DMS 273 (cell line): ENCODE results near the gene ZCRB1.
"Not testable (repeated sequence)": the region's sequence is repeated elsewhere in the genome, so short reads cannot be mapped to it uniquely, and the experiment has no call there.

ENCODE experiments used
- DNase-seq: peaks from one replicate; lab custom pipeline; 2025; ENCODE audit not compliant: unreplicated experiment; lab: John Stamatoyannopoulos, UW

The ZCRB1 gene, protein sequence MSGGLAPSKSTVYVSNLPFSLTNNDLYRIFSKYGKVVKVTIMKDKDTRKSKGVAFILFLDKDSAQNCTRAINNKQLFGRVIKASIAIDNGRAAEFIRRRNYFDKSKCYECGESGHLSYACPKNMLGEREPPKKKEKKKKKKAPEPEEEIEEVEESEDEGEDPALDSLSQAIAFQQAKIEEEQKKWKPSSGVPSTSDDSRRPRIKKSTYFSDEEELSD

GRCh38 chr12:42325653-42326474 is at the start of gene ZCRB1, which contains the start of gene PPHLN1:
Gene ZCRB1, minus strand, starts transcription at chr12:42326094. Its CDS starts 1,992 bp downstream, at chr12:42324102.
Gene PPHLN1, plus strand, starts transcription at chr12:42326167. Its CDS starts 9,736 bp downstream, at chr12:42335903.
- DNase-seq, result peak; percentile 90

DNA sequence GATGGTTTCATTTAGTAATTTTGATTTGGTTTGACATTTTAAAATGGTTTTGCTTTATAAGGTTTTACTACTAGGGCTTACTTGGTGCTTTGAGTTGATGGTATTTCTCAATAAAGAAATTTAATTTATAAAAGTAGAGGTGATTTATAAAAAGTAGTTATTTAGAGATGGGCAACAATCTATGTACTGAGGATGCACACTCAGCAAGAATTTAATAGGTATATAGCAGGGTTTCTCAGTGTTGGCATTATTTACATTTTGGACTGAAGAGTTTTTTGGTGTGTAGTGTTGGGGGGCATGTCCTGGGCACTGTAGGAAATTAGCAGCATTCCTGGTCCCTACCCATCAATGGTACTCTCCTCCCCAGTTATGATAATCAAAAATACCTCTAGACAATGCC is 47.8 kb upstream of the ZCRB1 start:
- no peak for DNase-seq

DNA sequence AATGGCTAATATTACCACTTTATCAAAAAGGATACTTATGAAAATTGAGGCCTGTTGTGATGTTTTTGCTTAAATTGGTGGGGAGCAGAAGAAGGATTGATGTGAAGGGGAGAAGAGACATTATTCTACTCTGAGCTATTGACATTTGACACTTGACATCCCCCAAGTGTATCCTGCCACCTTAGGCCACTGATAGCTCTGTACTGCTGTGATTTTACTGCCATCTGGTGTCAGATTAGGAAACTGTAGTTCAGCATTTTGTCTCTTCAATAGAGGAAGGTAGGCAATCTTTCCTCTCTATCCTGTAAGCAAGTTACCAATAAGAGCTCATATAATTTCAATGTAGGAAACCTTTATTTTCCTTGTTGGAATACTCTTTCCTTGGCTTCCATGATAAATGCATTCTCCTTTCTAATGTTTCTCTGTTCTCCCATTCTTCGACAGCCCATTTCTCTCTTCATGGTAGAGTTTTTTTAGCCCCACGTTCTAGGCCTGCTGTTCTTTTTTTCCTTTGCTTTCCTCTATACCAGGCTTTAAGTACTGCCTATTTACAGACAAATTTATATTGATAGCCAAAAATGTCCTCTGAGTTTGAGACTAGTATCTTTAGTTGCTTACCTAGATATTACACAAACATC is 46.4 kb upstream of the ZCRB1 start:
- DNase-seq, result peak; percentile 74

DNA sequence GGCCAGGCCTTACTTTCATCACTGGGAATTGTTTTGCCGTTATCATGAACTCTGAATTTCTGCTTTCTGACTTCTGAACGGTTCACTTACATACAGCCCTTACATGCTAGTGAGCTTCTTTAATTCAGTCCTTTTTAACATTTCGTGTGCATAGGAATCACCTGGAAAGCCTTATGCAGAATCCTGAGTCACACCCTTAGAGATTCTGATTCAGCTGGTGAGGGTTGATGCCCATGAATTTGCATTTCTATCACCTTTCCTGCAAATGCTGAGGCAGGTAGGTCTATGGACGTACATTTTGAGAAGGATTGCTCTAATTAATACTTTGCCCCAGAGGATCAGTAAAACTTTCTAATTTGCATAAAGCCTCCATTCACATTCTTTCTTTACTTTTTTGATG is 44.1 kb upstream of the ZCRB1 start:
- no peak for DNase-seq

DNA sequence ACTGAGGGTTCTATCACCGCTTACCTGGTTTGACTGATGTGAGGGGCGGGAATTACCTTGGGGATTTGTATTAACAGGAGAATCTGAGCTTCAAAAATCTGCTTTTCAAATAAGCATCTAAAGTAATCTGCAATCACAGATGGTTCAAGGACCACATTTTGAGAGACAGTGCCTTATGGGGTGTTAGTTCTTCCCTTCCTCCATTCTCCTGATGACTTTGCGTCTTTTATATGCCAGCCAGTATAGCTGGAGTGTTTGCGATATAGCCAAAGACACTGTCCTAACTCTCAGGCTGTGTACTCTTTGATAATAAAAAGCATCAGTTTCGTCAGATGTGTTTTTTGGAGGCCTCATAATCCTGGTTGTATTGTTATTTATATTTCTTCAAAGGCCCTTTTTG is 39.6 kb upstream of the ZCRB1 start:
- DNase-seq, result no peak

DNA sequence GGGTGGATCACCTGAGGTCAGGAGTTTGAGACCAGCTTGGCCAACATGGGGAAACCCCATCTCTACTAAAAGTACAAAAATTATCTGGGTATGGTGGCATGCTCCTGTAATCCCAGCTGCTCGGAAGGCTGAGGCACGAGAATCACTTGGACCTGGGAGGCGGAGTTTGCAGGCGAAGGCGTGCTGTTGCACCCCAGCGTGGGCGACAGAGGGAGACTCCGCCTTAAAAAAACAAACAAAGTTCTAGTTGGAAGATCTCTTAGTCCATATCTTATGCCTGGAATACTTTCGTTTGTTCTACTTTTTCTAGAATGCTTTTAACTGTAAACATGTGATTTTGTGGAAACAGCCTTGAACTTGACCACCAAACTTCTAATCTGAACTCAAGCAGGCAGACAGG is 38.8 kb upstream of the ZCRB1 start:
- no peak for DNase-seq

GRCh38 chr12:42362647-42363260 is 36.9 kb upstream of the ZCRB1 start:
- no peak for DNase-seq

GRCh38 chr12:42361909-42362646 is 36.2 kb upstream of the ZCRB1 start:
- DNase-seq, result no peak

GRCh38 chr12:42360747-42361403 is 35.0 kb upstream of the ZCRB1 start:
- no peak for DNase-seq

DNA sequence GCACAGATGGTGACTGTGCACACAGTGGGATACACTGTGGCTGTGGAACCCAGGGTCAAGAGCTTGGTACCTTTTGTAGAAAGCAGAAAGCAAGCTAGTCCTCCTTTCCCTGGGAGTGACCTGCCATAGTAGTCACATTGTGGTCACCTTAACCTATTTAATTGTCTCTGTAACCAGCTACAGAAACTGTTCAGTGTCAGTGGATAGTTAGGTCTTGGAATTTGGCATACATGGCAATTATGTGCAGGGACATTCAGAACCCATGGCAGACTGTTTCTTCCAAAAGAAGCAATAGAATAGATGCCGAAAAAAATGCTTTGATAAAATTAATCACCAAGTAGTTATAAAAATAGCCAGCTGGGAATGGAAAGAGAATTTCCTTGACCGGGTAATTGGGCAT is 30.4 kb upstream of the ZCRB1 start:
- no peak for DNase-seq

- not testable (repeated sequence) for DNase-seq
Observed at GRCh38 chr12:42350021-42350407, 24.1 kb upstream of the ZCRB1 start.

- not testable (repeated sequence) for DNase-seq
Observed at GRCh38 chr12:42349119-42350020, 23.5 kb upstream of the ZCRB1 start.

- no peak for DNase-seq
Observed at GRCh38 chr12:42346403-42347002, 20.6 kb upstream of the ZCRB1 start.

- DNase-seq, result no peak
Observed at GRCh38 chr12:42343721-42344120, 17.8 kb upstream of the ZCRB1 start.

GRCh38 chr12:42342028-42342427 is 16.1 kb upstream of the ZCRB1 start:
- no peak for DNase-seq

GRCh38 chr12:42338280-42338679 is 12.4 kb upstream of the ZCRB1 start:
- DNase-seq, result no peak

DNA sequence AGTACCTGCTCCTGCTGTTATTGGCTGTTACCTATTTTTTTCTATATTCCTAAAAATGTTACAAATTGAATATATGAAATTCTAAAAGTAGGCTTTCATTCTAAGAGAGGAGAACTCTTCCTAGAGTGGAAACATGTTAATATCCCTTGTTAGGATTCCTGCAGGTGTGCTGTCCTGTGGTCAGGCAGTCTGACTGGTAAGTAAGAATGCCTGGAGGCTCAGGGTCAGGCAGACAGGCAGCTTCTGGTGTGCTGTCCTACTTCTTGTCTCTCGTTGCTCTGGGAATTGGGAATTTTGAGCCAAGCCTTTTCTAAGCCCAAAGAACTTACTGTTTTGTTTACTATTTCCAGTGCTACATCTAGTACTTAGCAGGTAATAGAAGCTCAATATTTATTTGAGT is 10.4 kb upstream of the ZCRB1 start:
- DNase-seq, result no peak

DNA sequence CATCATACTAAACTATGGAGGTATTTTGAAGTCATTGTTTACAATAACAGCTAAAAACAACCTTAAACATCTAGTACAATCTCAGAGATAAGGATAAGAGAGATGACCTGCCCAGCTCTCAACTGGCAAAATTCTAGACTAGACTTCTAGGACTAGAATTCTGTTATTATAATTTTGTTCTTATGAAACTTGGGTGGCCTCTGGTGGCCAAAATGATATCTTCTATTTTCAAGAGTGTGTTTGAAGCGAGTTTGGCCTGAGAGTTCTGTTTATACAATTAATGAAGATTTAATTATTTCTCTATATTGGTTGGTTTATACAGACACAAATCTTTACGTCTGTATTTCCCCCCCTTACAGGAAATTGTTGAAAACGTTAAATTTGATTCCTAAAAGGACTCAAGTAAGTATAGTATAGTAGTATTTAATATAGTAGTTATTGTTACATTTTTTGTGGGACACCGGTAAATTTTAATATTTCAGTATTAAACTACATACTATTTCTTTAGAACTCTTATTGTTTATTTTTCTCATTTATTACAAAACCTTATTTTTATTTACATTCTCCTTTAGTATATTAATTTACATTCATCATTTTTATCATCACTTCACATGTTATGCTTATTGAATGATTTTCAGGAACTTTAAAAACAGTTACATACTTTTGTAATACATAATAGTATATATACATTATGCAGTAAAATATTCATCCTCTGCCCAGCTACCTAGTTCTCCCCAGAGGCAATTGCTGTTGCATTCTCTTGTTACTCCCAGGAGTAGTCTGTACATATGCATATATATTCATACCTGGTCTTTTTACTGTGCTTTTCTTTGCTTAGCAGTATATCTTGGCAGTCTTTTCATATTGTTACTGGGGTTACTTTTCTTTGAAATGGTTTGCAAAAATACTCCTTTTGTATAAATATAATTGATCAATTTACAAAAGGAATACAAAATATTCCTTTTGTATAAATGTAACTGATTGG is 6.7 kb upstream of the ZCRB1 start:
- peak; percentile 61 for DNase-seq
